ENCODE data around the gene CAPS.

The CAPS gene

DNA sequence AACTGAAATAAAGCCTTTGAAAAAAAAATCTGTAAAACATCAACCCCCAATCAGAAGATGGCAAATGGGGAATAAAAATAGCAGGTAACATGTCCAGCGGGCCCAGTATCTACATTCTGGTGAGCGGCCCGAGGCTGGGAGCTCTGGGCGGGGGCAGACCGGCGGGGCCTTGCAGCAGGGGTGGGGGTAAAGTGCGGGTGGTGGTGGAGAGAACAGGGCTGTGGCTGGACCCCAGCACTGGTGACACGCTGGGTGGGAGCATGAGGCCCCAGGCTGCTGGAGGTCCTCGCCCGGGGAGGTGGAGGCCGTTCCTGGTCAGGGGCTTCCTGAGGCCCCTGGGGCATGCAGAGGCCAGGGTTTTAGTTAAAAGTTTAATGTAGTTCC lies 1.7 kb downstream of the CAPS start:
- H3K9me3 ChIP-seq (ENCODE audit: insufficient read depth, low read length) = no peaks in the 10 kb centered on the region
- H3K36me3 ChIP-seq (ENCODE audit: low read length) = no peaks in the 10 kb centered on the region
- no peak overlapping the region for H3K27ac ChIP-seq (ENCODE audit: low read depth, low read length)
- H4K20me1 ChIP-seq (ENCODE audit: low read depth, low read length) = no peaks in the 10 kb centered on the region
- no peaks in the 10 kb centered on the region for H3K79me2 ChIP-seq (ENCODE audit: insufficient read depth, low read length)
- no peaks in the 10 kb centered on the region for H3K9me2 ChIP-seq (replicated peaks; ENCODE audit: insufficient read depth, low read length)
- no peak for TF ChIP-seq EZH2phosphoT487 (conservative IDR thresholded peaks at IDR 0.05; ENCODE audit: low read length)
- TF ChIP-seq, protein P1, sequence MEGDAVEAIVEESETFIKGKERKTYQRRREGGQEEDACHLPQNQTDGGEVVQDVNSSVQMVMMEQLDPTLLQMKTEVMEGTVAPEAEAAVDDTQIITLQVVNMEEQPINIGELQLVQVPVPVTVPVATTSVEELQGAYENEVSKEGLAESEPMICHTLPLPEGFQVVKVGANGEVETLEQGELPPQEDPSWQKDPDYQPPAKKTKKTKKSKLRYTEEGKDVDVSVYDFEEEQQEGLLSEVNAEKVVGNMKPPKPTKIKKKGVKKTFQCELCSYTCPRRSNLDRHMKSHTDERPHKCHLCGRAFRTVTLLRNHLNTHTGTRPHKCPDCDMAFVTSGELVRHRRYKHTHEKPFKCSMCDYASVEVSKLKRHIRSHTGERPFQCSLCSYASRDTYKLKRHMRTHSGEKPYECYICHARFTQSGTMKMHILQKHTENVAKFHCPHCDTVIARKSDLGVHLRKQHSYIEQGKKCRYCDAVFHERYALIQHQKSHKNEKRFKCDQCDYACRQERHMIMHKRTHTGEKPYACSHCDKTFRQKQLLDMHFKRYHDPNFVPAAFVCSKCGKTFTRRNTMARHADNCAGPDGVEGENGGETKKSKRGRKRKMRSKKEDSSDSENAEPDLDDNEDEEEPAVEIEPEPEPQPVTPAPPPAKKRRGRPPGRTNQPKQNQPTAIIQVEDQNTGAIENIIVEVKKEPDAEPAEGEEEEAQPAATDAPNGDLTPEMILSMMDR (IDR thresholded peaks at IDR 0.05; ENCODE audit: insufficient read depth, low read length, poor library complexity, severe bottlenecking) = no peak
- H3K9ac ChIP-seq (ENCODE audit: low read length) = no peak overlapping the region
- H3K27me3 ChIP-seq (ENCODE audit: low read length) = no peaks in the 10 kb centered on the region
- H3K4me2 ChIP-seq (ENCODE audit: low read depth, low read length, poor library complexity, severe bottlenecking) = no peak overlapping the region
- H3F3A ChIP-seq (ENCODE audit: insufficient read depth) = no peaks in the 10 kb centered on the region; the same call in 1 of the 2 replicates
- H2AFZ ChIP-seq (ENCODE audit: low read depth, low read length, severe bottlenecking) = no peak overlapping the region
- no peak overlapping the region for H3K4me3 ChIP-seq (ENCODE audit: insufficient read depth, low read length, poor library complexity, severe bottlenecking)

- Histone ChIP-seq H3K9me2 (replicated peaks; ENCODE audit: insufficient read depth, low read length) (no peaks in the 10 kb centered on the region), H3K27ac (ENCODE audit: low read depth, low read length) (no peak overlapping the region), H3K4me2 (ENCODE audit: low read depth, low read length, poor library complexity, severe bottlenecking) (no peak overlapping the region), H3K27me3 (ENCODE audit: low read length) (no peaks in the 10 kb centered on the region), H3K9me3 (ENCODE audit: insufficient read depth, low read length) (no peaks in the 10 kb centered on the region), H3K79me2 (ENCODE audit: insufficient read depth, low read length) (no peaks in the 10 kb centered on the region), H2AFZ (ENCODE audit: low read depth, low read length, severe bottlenecking) (no peak overlapping the region), H4K20me1 (ENCODE audit: low read depth, low read length) (no peaks in the 10 kb centered on the region), H3K9ac (ENCODE audit: low read length) (no peak overlapping the region), H3K36me3 (ENCODE audit: low read length) (no peaks in the 10 kb centered on the region), H3F3A (ENCODE audit: insufficient read depth) (no peaks in the 10 kb centered on the region; the same call in 1 of the 2 replicates), H3K4me3 (ENCODE audit: insufficient read depth, low read length, poor library complexity, severe bottlenecking) (no peak overlapping the region)
- TF ChIP-seq, protein P1 (IDR thresholded peaks at IDR 0.05; ENCODE audit: insufficient read depth, low read length, poor library complexity, severe bottlenecking) = no peak
- TF ChIP-seq EZH2phosphoT487 (conservative IDR thresholded peaks at IDR 0.05; ENCODE audit: low read length) = no peak
Measured at GRCh38 chr19:5916181-5916708, 2.2 kb downstream of the CAPS start.

DNA sequence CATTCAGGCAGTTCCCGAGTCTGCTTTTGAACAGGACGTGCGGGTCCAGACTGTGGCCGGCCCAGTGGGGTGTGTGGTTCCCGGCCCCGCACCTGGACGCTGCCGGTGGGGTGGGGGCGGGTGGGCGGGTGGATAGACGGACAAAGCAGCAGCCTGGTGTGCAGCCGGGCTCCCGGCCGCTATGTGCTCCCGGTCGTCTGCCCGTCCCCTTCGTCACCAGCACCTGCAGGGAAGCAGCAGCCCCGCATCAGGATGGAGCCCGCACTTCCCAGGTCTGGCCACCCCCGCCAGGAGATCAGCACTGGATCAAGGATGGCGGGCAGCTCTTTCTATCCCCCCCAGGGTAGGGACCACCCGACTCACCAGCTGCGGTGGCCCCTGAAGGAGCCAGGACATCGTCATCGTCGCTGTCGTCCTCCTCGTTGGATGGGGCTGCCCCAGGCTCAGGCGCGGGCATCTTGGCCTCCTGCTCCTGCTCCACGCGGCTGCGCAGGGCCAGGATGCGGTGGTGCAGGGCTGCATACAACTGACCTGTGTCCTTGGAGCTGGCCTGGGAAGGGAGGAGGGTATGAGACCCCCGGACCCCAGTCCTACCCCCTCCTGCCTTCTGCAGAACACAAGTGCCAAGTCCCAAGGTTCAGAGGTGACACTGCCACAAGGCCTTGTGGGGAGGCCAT lies 3.5 kb downstream of the CAPS start:
- Histone ChIP-seq H3K79me2 (ENCODE audit: insufficient read depth, low read length) (no peaks in the 10 kb centered on the region), H3K4me3 (ENCODE audit: insufficient read depth, low read length, poor library complexity, severe bottlenecking) (no peak overlapping the region), H3K27me3 (ENCODE audit: low read length) (no peaks in the 10 kb centered on the region), H2AFZ (ENCODE audit: low read depth, low read length, severe bottlenecking) (no peak overlapping the region), H3K9ac (ENCODE audit: low read length) (no peak overlapping the region), H3K4me2 (ENCODE audit: low read depth, low read length, poor library complexity, severe bottlenecking) (no peak overlapping the region), H3F3A (ENCODE audit: insufficient read depth) (no peaks in the 10 kb centered on the region), H3K9me3 (ENCODE audit: insufficient read depth, low read length) (no peaks in the 10 kb centered on the region), H3K9me2 (replicated peaks; ENCODE audit: insufficient read depth, low read length) (no peaks in the 10 kb centered on the region), H3K27ac (ENCODE audit: low read depth, low read length) (no peak overlapping the region), H4K20me1 (ENCODE audit: low read depth, low read length) (no peaks in the 10 kb centered on the region), H3K36me3 (ENCODE audit: low read length) (no peaks in the 10 kb centered on the region)
- TF ChIP-seq, protein P1 (IDR thresholded peaks at IDR 0.05; ENCODE audit: insufficient read depth, low read length, poor library complexity, severe bottlenecking) = no peak
- TF ChIP-seq EZH2phosphoT487 (conservative IDR thresholded peaks at IDR 0.05; ENCODE audit: low read length) = no peak

Data from SU-DHL-6 (cell line).